ENCODE data around the gene DDX25.
"Not testable (repeated sequence)": the region's sequence is repeated elsewhere in the genome, so short reads cannot be mapped to it uniquely, and the experiment has no call there.

The DDX25 gene

GRCh38 chr11:125903711-125904659 is at the start of gene DDX25:
Gene DDX25, plus strand, starts transcription at chr11:125904508. Its CDS starts 10 bp downstream, at chr11:125904518.
- peak; percentile 9 for DNase-seq (ENCODE audit: low read depth)

DNA sequence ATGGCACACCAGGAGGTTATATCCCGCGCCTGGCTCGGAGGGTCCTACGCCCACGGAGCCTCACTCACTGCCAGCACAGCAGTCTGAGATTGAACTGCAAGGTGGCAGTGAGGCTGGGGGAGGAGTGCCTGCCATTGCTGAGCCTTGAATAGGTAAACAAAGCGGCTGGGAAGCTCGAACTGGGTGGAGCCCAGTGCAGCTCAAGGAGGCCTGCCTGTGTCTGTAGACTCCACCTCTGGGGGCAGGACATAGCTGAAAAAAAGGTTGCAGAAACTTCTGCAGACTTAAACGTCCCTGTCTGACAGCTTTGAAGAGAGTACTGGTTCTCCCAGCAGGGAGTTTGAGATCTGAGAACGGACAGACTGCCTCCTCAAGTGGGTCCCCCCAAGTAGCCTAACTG is 46.6 kb upstream of the DDX25 start:
- DNase-seq (ENCODE audit: low read depth) = not testable (repeated sequence)

GRCh38 chr11:125862786-125863185 is 41.5 kb upstream of the DDX25 start:
- not testable (repeated sequence) for DNase-seq (ENCODE audit: low read depth)

- DNase-seq (ENCODE audit: low read depth) = not testable (repeated sequence)
These were observed 39.0 kb upstream of the DDX25 start for GRCh38 chr11:125865354-125865753.

DNA sequence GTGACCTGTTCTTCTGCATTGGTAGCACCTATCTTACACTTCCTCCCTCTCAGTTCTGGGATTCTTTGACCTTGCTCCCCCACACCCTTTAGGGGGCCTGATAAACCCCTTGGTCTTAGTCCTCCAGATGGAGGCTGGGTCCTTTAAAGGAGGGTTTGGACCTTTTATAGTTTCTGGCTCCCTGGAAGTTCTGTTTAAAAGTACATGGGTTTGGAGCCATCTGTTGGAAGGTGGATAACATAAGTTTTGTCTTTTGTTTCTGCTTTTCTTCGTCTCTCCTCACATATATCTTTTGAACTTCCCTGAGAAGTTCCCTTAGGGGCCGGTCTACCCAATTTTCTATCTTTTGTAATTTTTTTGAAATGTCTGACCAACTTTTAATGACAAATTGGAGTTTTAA is 34.8 kb upstream of the DDX25 start:
- no peak for DNase-seq (ENCODE audit: low read depth)

DNA sequence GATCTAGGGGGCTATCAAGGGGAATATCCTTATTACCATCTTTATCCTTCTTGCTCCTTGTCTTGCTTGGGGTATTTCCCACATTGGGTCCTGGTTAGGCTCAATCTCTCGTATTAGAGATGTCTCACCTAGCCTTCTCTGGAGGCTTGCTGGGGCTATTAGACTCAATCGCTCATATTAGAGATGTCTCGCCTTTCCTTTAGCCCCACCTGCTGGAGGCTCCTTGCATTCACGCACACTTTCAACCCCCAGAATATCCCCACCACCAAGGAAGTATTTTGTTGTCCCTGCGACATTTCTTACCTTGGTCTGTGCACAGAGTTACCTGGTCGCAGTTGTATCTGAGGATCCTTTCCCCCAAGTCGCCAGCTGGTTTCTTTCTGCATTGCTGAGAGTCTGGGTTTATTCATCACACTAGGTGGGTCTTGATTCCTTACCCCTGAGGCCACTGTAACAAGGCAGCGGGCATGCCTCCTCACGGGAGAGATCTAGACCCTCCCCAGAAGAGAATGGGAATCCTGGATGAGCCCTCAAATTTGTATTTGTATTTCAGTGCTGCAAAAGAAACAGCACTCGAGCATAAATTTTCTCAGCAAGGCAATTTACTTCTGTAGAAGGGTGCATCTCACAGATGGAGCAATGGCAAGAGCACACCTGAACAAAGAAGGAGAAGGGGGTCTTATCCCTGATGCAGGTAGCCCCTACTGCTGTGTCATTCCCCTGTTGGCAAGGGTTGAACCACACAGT is 32.7 kb upstream of the DDX25 start:
- DNase-seq (ENCODE audit: low read depth) = no peak

GRCh38 chr11:125872138-125872491 is 32.2 kb upstream of the DDX25 start:
- DNase-seq (ENCODE audit: low read depth) = no peak

DNA sequence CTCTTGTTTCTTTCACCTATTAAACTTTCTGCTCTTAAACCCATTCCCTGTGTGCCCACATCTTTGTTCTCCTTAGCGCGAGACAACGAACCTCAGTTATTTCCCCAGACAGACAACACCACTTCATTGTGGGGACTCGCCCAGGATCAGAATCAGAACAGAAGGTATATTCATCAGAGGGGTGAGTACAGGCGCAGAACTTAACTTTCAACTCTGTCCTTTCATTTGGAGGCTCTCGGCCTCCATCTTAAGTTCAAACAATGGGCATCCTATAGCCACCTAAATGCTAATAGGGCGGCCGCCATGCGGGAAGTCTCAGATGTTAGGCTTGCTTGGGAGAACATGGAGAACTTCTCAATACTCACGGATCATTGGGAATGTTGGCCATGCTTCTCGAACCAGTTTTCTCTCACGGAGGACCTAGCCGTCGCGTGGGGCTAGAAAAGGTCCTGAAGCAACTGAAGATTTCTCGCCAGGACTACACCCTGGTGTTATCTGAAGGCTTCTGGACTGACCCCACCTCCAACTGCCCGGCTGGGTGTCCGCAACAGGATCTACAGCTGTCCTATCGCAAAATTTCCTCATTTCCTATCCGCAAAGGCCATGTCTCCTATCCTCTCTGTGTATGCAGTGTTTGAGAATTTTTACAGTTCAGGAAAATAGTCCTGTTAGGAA is 30.3 kb upstream of the DDX25 start:
- no peak for DNase-seq (ENCODE audit: low read depth)

DNA sequence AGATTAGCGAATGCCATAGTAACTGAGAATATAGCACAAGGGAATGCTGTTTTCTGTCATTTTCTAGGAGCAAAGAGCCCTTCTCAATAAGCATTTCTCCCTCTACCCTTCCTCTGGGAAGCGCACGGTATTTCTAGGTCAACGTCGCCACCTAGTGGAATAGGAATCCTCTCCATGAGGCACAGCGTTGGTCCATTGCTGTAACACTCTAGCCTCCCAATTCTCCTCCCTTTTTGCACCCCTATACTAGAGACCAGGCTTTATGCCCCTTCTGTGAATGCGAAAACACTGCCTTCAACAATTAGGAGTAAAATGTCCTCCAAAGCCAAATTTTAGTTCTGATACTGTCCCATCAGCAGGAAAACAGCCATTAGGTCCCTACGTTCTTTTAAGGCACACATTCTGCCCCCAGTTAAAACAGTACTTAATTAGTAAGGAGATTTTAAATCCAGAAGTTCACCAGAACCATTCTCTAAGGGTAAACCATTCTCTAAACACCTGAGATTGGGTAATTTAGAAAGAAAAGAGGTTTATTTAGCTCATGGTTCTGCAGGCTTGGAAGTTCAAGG is 29.7 kb upstream of the DDX25 start:
- no peak for DNase-seq (ENCODE audit: low read depth)

DNA sequence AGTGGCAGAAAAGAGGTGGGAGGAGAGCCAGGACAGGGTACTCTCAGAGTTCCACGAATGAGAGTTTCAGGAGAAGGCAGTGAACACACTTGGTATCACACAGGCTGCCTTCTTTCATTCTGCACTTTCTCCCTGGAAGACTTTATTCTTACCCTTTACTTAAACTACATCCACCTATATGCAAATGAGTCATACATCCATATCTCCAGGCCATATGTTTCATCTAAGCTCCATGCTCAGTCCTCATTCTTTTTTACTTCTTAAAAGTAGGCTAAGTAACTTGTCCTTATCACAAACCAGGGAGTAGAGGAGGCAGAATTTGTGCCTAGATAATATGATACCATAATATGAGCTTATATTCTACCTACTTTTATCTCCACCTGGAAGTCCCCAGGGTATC is 23.0 kb upstream of the DDX25 start:
- no peak for DNase-seq (ENCODE audit: low read depth)

GRCh38 chr11:125883375-125883774 is 20.9 kb upstream of the DDX25 start:
- no peak for DNase-seq (ENCODE audit: low read depth)

GRCh38 chr11:125886997-125887372 is 17.3 kb upstream of the DDX25 start:
- DNase-seq (ENCODE audit: low read depth) = no peak

- DNase-seq (ENCODE audit: low read depth) = peak; percentile 95
These were observed 16.7 kb upstream of the DDX25 start, which contains the start of gene HYLS1 for GRCh38 chr11:125887373-125888324. Gene HYLS1, plus strand, starts transcription at chr11:125887668. Its CDS starts 11,701 bp downstream, at chr11:125899369.

- DNase-seq (ENCODE audit: low read depth) = no peak
These were observed 13.7 kb upstream of the DDX25 start for GRCh38 chr11:125890447-125891100.

- DNase-seq (ENCODE audit: low read depth) = no peak
These were observed 12.2 kb upstream of the DDX25 start for GRCh38 chr11:125892071-125892470.

DNA sequence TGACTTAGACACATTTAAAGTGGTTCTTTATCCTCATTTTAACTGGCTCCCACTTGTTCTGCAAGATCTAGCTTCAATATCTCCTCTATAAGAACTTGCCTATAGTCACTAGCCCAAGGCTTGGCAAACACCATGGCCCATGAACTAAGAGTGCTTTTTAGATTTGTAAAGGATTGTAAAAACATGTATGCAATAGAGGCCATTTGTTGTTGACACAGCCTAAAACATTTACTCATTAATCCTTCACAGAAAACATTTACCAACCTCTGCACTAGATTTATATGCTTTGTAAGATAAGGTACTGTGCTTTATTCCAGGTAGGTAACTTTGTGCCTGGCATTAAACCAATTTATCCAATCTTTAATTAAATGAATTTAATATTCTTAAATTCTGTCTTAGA is 11.3 kb upstream of the DDX25 start:
- DNase-seq (ENCODE audit: low read depth) = no peak

GRCh38 chr11:125901872-125902271 is 2.4 kb upstream of the DDX25 start:
- no peak for DNase-seq (ENCODE audit: low read depth)

- no peak for DNase-seq (ENCODE audit: low read depth)
These were observed 1.9 kb upstream of the DDX25 start for GRCh38 chr11:125902277-125902926.

DNA sequence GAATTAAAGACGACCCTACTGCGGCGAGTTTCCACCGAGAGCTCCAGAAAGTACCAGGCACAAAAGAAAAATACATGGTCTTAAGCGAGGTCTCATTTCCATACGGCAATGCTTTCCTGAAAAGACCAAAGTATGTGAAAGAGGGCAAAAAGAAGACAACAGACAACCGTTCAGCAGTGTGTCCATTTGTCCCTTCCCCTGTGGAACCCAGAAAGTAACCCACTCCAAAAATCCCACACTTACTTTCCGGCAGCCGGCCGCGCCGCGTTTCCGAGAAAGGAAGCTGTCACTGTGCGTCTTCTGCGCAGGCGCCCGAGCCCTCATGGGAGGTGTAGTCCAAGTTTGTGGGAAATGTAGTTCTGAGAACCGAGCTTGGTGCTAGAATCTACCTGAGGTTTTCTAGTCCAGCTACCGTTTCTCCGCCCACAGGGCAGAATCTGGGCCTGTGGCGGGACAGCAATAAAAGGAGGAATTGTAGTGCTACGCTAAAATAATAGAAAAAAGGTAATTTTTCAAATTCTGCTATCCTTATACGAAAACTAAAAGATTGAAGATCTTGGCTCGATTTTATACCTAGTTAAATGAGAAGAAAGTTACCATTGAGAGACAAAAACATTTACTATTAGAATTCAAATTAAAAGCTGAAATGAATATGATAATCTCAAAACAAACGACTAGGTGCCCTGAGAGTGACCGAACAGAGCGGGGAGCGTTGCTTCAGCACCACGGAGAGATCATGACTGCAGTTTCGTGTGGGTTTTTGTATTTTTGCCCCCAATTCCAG is 1.2 kb upstream of the DDX25 start, which contains the start of gene PUS3:
Gene PUS3, minus strand, starts transcription at position 280 of the 784 bp plus-strand sequence. CDS start 6,922 bp downstream, outside the sequence.
- DNase-seq (ENCODE audit: low read depth) = peak; percentile 80
